ENCODE results near the gene CLEC2A.
"Not testable (repeated sequence)": the region's sequence is repeated elsewhere in the genome, so short reads cannot be mapped to it uniquely, and the experiment has no call there.

Gene CLEC2A

DNA sequence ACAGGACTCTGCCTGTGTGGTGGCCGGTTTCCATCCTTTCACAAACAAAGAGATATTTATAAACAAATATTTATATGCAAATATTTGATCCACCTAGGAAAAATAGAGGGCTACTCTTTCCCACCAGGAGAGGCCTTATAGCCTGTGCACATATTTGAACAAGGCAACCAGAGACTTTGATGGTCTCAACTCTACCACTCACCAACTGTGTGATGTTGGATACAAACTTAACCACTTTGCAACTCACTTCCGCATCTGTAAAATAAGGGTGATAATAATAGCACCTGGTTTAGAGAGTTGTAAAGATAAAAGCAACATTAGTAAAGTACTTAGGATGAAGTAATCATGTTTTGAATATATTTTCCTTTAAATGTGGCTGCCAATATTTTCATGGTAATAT lies 37.5 kb upstream of the CLEC2A start:
- Histone ChIP-seq H3K27me3 (no peaks in the 10 kb centered on the region), H3K4me1 (peaks cover 0 to 66% (median 2%) of the 10 kb centered on the region in 10 experiments; a peak in 9 of 20 replicates), H3K36me3 (peaks cover 0 to 24% (median 0%) of the 10 kb centered on the region in 11 experiments; a peak in 5 of 22 replicates), H3K4me3 (no peak overlapping the region), H3K9ac (no peak overlapping the region), H4K20me1 (no peaks in the 10 kb centered on the region), H3K27ac (no peak overlapping the region), H3K4me2 (peak overlapping the region in 1 of 11 experiments; percentile 71; a peak in 1 of 22 replicates), H3K9me3 (replicated peaks in 1 of 11) (peaks cover 0 to 23% (median under 1%) of the 10 kb centered on the region in 11 experiments; a peak in 10 of 22 replicates)
- TF ChIP-seq Cebpa-rat (IDR thresholded peaks at IDR 0.05) = no peak

DNA sequence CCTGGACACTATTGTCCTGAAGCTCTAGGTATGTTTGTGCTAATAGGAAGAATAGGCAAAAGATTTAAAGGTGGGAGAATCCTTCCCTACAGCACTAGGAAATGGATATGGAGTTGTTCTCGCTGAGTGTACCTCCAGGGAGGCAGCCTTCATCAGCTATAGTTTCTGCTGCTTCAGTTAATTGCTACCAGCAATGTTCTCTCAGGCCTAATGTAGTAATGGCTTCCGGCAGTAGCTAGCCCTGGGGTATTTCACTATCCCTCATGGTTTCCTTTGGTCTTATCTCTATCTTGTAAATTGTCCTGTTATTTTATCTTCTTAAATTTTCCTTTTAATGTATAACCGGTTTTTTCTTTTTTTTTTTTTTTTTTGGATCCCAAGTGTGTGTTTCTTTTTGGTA lies 29.7 kb upstream of the CLEC2A start:
- peak overlapping the region in 3 of 11 experiments; percentile 7 to 65 (median 64); a peak in 4 of 22 replicates for H3K4me2 ChIP-seq

DNA sequence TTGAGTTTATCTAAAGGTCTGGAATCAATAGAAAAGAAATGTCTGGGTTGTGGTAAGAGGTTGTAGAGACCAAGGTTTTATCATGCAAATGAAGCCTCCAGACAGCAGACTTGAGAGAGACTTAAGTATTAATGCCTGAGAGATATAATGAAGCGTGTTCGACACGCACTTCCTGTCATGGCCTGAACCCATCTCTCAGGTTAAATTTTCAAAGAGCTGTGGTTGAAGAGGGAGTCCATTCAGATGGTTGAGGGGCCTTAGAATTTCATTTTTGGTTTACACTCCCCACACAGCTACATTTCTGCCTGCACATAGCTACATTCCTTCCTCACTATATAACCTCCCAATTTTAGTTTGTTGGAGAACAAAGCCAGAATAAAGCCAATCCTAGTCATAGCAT lies 28.9 kb upstream of the CLEC2A start:
- no peak for TF ChIP-seq Cebpa-rat (IDR thresholded peaks at IDR 0.05)
- Histone ChIP-seq H3K4me3 (no peak overlapping the region), H3K36me3 (no peaks in the 10 kb centered on the region), H3K4me1 (peaks cover 14 to 79% (median 28%) of the 10 kb centered on the region in 10 experiments), H3K9me3 (replicated peaks in 1 of 11) (no peaks in the 10 kb centered on the region), H3K4me2 (peak overlapping the region in 6 of 11 experiments; percentile 33 to 80 (median 64); a peak in 11 of 22 replicates), H3K27ac (peak overlapping the region in 6 of 11 experiments; percentile 26 to 84 (median 62); a peak in 11 of 22 replicates), H3K9ac (peak overlapping the region in 3 of 11 experiments; percentile 45 to 64 (median 63); a peak in 7 of 22 replicates), H3K27me3 (no peaks in the 10 kb centered on the region), H4K20me1 (no peaks in the 10 kb centered on the region)

More for the DNA sequence above, 29.7 kb upstream of the CLEC2A start:
- Histone ChIP-seq H3K36me3 (no peaks in the 10 kb centered on the region), H3K4me1 (peaks cover 14 to 76% (median 28%) of the 10 kb centered on the region in 10 experiments), H3K4me3 (no peak overlapping the region), H3K27me3 (no peaks in the 10 kb centered on the region), H3K9ac (no peak overlapping the region), H3K9me3 (replicated peaks in 1 of 11) (no peaks in the 10 kb centered on the region), H3K27ac (peak overlapping the region in 1 of 11 experiments; percentile 84; a peak in 2 of 22 replicates), H4K20me1 (no peaks in the 10 kb centered on the region)
- TF ChIP-seq Cebpa-rat (IDR thresholded peaks at IDR 0.05) = no peak

DNA sequence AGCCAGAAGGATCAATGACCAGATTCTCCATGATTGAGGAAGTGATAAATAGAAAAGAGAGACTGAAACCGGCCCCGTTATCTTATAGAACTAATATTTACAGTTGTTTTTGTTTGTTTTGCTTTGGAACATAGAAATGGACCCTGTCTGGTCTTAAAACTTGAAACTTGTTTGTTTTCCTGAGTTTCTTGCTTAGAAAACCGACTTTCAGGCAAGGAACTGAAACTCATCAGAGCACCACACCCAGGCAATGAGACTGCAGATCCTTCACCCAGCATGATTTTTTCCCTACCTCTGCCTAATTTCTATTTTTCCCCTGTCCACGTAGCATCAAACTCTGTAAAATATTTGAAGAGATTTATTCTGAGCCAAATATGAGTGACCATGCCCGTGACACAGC lies 28.4 kb upstream of the CLEC2A start:
- H4K20me1 ChIP-seq = no peaks in the 10 kb centered on the region
- peak overlapping the region in 4 of 11 experiments; percentile 1 to 64 (median 54); a peak in 7 of 22 replicates for H3K9ac ChIP-seq
- no peaks in the 10 kb centered on the region for H3K27me3 ChIP-seq
- H3K4me3 ChIP-seq = no peak overlapping the region
- peak overlapping the region in 6 of 11 experiments; percentile 26 to 84 (median 62); a peak in 11 of 22 replicates for H3K27ac ChIP-seq
- TF ChIP-seq Cebpa-rat (IDR thresholded peaks at IDR 0.05) = no peak
- no peaks in the 10 kb centered on the region for H3K36me3 ChIP-seq
- peaks cover 14 to 84% (median 28%) of the 10 kb centered on the region in 10 experiments for H3K4me1 ChIP-seq
- no peaks in the 10 kb centered on the region for H3K9me3 ChIP-seq (replicated peaks in 1 of 11)
- H3K4me2 ChIP-seq = peak overlapping the region in 6 of 11 experiments; percentile 33 to 80 (median 64); a peak in 12 of 22 replicates

DNA sequence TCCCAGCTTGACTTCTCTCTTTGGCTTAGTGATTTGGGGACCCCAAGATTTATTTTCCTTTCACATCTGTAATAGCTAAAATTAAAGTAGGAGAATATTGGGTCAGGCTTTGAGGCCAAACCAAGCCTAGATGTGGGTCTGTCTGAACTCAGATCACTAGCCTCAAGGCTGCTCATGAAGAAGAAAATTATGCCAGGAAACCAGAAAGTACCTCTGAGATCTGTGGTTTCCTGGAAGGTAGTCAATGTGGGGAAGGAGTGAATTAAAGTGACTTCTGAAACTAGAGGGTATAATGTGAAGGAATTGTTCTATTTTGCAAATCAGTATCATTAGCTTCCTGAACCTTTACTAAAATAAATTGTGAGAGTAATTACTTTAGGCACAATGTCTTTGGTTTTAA lies 25.7 kb upstream of the CLEC2A start:
- Histone ChIP-seq H3K4me2 (peak overlapping the region; percentile 46 to 71 (median 65)), H4K20me1 (no peaks in the 10 kb centered on the region), H3K36me3 (no peaks in the 10 kb centered on the region), H3K27me3 (no peaks in the 10 kb centered on the region), H3K27ac (peak overlapping the region in 1 of 11 experiments; percentile 25; a peak in 1 of 22 replicates), H3K9me3 (replicated peaks in 1 of 11) (no peaks in the 10 kb centered on the region; a peak in 1 of 22 replicates), H3K4me3 (no peak overlapping the region), H3K4me1 (peaks cover 14 to 83% (median 25%) of the 10 kb centered on the region in 10 experiments), H3K9ac (no peak overlapping the region)
- no peak for TF ChIP-seq Cebpa-rat (IDR thresholded peaks at IDR 0.05)

DNA sequence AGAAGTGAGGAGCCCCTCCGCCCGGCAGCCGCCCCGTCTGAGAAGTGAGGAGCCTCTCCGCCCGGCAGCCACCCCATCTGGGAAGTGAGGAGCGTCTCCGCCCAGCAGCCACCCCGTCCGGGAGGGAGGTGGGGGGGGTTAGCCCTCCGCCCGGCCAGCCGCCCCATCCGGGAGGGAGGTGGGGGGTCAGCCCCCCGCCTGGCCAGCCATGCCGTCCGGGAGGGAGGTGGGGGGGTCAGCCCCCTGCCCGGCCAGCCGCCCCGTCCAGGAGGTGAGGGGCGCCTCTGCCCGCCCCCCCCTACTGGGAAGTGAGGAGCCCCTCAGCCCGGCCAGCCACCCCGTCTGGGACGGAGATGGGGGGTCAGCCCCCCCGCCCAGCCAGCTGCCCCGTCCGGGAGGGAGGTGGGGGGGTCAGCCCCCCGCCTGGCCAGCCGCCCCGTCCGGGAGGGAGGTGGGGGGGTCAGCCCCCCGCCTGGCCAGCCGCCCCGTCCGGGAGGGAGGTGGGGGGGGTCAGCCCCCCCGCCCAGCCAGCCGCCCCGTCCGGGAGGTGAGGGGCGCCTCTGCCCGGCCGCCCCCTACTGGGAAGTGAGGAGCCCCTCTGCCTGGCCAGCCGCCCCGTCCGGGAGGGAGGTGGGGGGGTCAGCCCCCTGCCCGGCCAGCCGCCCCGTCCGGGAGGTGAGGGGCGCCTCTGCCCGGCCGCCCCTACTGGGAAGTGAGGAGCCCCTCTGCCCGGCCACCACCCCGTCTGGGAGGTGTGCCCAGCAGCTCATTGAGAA lies 21.0 kb upstream of the CLEC2A start:
- H3K4me2 ChIP-seq, H3K27me3 ChIP-seq, H3K36me3 ChIP-seq, H4K20me1 ChIP-seq, H3K9ac ChIP-seq, H3K4me3 ChIP-seq, H3K27ac ChIP-seq: not testable (repeated sequence)
- peaks cover 0 to 11% (median 0%) of the 10 kb centered on the region in 11 experiments; a peak in 3 of 22 replicates for H3K9me3 ChIP-seq (replicated peaks in 1 of 11)
- peaks cover 22 to 77% (median 48%) of the 10 kb centered on the region in 10 experiments for H3K4me1 ChIP-seq

DNA sequence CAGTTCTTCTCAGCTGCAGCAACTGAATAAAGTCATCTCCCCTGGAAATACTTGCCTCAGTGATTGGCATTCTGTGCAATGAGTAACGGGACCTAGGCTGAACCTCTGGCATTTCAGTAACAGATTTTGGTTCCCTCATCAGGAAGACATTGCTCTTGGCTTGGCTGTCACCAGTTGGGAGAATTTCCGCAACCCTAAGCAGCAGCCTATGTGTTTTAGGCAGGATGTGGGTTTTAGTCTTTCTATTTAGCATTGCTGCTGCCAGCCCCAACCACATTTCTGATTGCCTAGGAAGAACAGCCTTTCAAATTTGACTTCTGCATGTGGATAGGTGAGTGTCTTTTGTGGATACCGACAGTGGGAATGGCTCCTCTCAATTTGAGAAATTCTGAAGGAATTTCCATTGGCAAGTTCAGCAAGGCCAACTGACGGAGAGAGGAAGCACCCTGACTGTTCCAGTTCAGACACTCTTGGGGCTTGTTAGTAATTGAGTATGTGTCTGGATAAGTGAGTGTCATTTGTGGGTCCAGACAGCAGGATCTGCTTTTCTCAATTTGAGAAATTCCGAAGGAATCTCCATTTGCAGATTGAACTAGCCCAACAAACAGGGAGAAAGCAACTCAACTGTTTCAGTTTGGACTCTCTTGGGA lies 19.0 kb upstream of the CLEC2A start:
- peak overlapping the region in 8 of 11 experiments; percentile 44 to 85 (median 72); a peak in 15 of 22 replicates for H3K27ac ChIP-seq
- TF ChIP-seq Cebpa-rat (IDR thresholded peaks at IDR 0.05) = no peak
- H4K20me1 ChIP-seq = no peaks in the 10 kb centered on the region
- peak overlapping the region in 5 of 11 experiments; percentile 28 to 71 (median 58); a peak in 9 of 22 replicates for H3K9ac ChIP-seq
- peak overlapping the region in 5 of 10 experiments; percentile 10 to 54 (median 46); a peak in 10 of 20 replicates for H3K4me3 ChIP-seq
- peaks cover 0 to 16% (median 0%) of the 10 kb centered on the region in 11 experiments; a peak in 3 of 22 replicates for H3K9me3 ChIP-seq (replicated peaks in 1 of 11)
- peak overlapping the region; percentile 54 to 84 (median 73) for H3K4me2 ChIP-seq
- H3K4me1 ChIP-seq = peaks cover 13 to 78% (median 46%) of the 10 kb centered on the region in 10 experiments
- no peaks in the 10 kb centered on the region for H3K27me3 ChIP-seq
- no peaks in the 10 kb centered on the region for H3K36me3 ChIP-seq

DNA sequence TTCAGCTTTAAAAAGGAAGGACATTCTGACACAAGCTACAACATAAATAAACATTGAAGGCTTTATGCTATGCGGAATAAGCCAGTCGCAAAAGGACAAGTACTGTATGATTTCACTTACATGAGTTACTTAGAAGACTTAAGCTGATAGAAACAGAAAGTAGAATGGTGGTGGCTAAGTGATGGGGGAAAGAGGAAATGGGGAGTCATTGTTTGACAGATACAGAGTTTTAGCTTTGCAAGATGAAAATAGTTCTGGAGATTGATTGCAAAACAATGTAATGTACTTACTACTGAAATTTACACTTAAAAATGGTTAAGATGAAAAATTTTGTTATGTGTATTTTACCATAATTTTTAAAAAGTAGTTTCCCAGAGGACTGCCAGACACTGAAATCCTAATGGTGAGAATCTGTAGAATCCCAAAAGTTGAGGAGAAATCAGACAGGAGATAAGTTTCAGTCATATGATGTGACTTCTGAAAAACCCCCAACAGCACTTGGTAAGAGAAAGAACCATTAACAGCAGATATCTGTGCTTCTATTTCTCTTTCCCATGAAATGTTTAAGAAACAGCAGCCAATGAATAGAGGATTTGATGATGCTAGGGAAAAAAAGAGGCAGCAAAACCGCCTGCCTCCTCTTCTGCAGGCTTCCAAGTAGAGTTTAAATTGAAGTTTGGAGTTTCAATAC lies 16.6 kb upstream of the CLEC2A start:
- Histone ChIP-seq H3K4me2 (peak overlapping the region in 8 of 11 experiments; percentile 3 to 84 (median 74); a peak in 14 of 22 replicates), H3K27me3 (peaks cover 0 to 2% (median 0%) of the 10 kb centered on the region in 11 experiments; a peak in 2 of 22 replicates), H3K4me1 (peaks cover 14 to 79% (median 58%) of the 10 kb centered on the region in 10 experiments), H4K20me1 (no peaks in the 10 kb centered on the region), H3K4me3 (0 out of 20 replicates have a peak overlapping the region, but pooled peaks of 1 of the 10 experiments have one; percentile 12), H3K27ac (peak overlapping the region in 9 of 11 experiments; percentile 24 to 85 (median 68); a peak in 16 of 22 replicates), H3K9me3 (replicated peaks in 1 of 11) (peaks cover 0 to 25% (median 0%) of the 10 kb centered on the region in 11 experiments; a peak in 3 of 22 replicates), H3K9ac (peak overlapping the region in 6 of 11 experiments; percentile 27 to 61 (median 52); a peak in 9 of 22 replicates), H3K36me3 (no peaks in the 10 kb centered on the region)
- TF ChIP-seq Cebpa-rat (IDR thresholded peaks at IDR 0.05) = no peak

Data from BLaER1 treated with 17β-estradiol and CSF1 and Interleukin-3, amounts not matched to agents 10 nM and 100 nM (cell line).